Endothelial cell of umbilical vein (primary cell): Measurements from ENCODE around the gene PLD1. TPM values are rescaled to one million over a fixed set of nuclear protein-coding genes. Genes with fewer than 3 reads are reported as not detected.

Experiments used
- BruUV-seq: library from RNA; stranded (reverse); fragments of 400-500 nt; replicated peaks from 2 replicates; lab custom pipeline; 2021; lab: Mats Ljungman, UMichigan
- CTCF ChIA-PET: fragments of 300-600, 350-600 bp; sonication (Branson Sonifier 250); formaldehyde crosslinking; loops from one replicate; lab custom pipeline; 2021; ENCODE audit warnings: antibody characterized with exemption, inconsistent platforms; lab: Charles Lee
- POLR2A ChIA-PET: fragments of 300-600, 350-600 bp; sonication (Branson Sonifier 250); formaldehyde crosslinking; loops from one replicate; lab custom pipeline; 2021; ENCODE audit warnings: antibody characterized with exemption, inconsistent platforms; lab: Charles Lee
- DNase-seq: peaks from one replicate; pipeline ENCODE4 v3.0.0-alpha.2; 2011; ENCODE audit warnings: low read depth, low spot score
- FAIRE-seq: peaks from 2 replicates; lab custom pipeline; 2011; peaks lifted over from hg19 to GRCh38; lab: Jason Lieb, UNC
- H2AFZ ChIP-seq: 2 replicates; pipeline ENCODE4 v1.6.0; 2012; ENCODE audit warnings: low read depth, low read length, control low read depth, inconsistent platforms
- H3K27ac ChIP-seq: 2 replicates; pipeline ENCODE4 v1.5.1; 2011; ENCODE audit warnings: low read depth, mild to moderate bottlenecking, control low read depth, low read length, moderate library complexity; ENCODE audit not compliant: insufficient read depth
- H3K27me3 ChIP-seq, 2 experiments: 2 replicates each; pipeline versions ENCODE4 v1.6.0 to v1.6.1; 2011; ENCODE audit warnings: low read length in 2 of 2, mixed read lengths in 1 of 2; ENCODE audit not compliant: control insufficient read depth in 2 of 2, insufficient read depth in 2 of 2
- H3K36me3 ChIP-seq, 2 experiments: 2 replicates in 1 of 2; 3 replicates in 1 of 2; pipeline ENCODE4 v1.5.1; 2011; ENCODE audit warnings: low read length in 2 of 2, mild to moderate bottlenecking in 1 of 2, moderate library complexity in 1 of 2; ENCODE audit not compliant: control insufficient read depth in 2 of 2, insufficient read depth in 2 of 2; ENCODE audit errors: extremely low read depth in 1 of 2
- H3K4me1 ChIP-seq: 3 replicates; pipeline ENCODE4 v1.5.1; 2011; ENCODE audit warnings: mild to moderate bottlenecking, low read length; ENCODE audit not compliant: control insufficient read depth, insufficient read depth; ENCODE audit errors: extremely low read depth
- H3K4me2 ChIP-seq: 2 replicates; pipeline ENCODE4 v1.6.1; 2011; ENCODE audit warnings: low read length, control low read depth, mixed read lengths; ENCODE audit not compliant: insufficient read depth
- H3K4me3 ChIP-seq, 3 experiments: fragments of 200-600 bp in 1 of 3; sonication (generic), shearing (Covaris generic) in 1 of 3; replicated peaks in 1 of 3; 2 replicates each; pipeline ENCODE4 v1.5.1; 2011 to 2016; ENCODE audit warnings: control low read depth in 3 of 3, low read length in 3 of 3, mild to moderate bottlenecking in 2 of 3, inconsistent platforms in 1 of 3, low read depth in 1 of 3, moderate library complexity in 1 of 3; ENCODE audit not compliant: insufficient read depth in 1 of 3
- H3K79me2 ChIP-seq: 2 replicates; pipeline ENCODE4 v1.6.0; 2012; ENCODE audit warnings: low read length, inconsistent platforms; ENCODE audit not compliant: control insufficient read depth, insufficient read depth
- H3K9ac ChIP-seq: replicated peaks from 2 replicates; pipeline ENCODE3; 2011; ENCODE audit warnings: low read length, control low read depth; ENCODE audit not compliant: insufficient read depth; ENCODE audit errors: extremely low read depth
- H3K9me1 ChIP-seq: replicated peaks from 3 replicates; pipeline ENCODE4 v1.6.0; 2011; ENCODE audit warnings: mild to moderate bottlenecking, low read length; ENCODE audit not compliant: control insufficient read depth, insufficient read depth; ENCODE audit errors: extremely low read depth
- H3K9me3 ChIP-seq: replicated peaks from 2 replicates; pipeline ENCODE4 v1.5.1; 2012; ENCODE audit warnings: low read length, inconsistent platforms; ENCODE audit not compliant: control insufficient read depth, insufficient read depth
- H4K20me1 ChIP-seq: replicated peaks from 2 replicates; pipeline ENCODE3; 2011; ENCODE audit warnings: mild to moderate bottlenecking, low read length; ENCODE audit not compliant: control insufficient read depth, insufficient read depth; ENCODE audit errors: extremely low read depth
- EZH2 ChIP-seq: IDR thresholded peaks from 2 replicates; pipeline ENCODE4 v1.6.1; 2012; ENCODE audit warnings: borderline replicate concordance, low read depth, mild to moderate bottlenecking, moderate library complexity, low read length, inconsistent platforms; ENCODE audit not compliant: severe bottlenecking
- GATA2 ChIP-seq: IDR thresholded peaks from 2 replicates; pipeline ENCODE4 v1.7.0; 2011; ENCODE audit warnings: low read depth, mild to moderate bottlenecking, moderate library complexity, mixed read lengths, low read length; ENCODE audit not compliant: insufficient read length, insufficient read depth
- JUN ChIP-seq: IDR thresholded peaks from 2 replicates; pipeline ENCODE4 v1.6.1; 2011; ENCODE audit warnings: borderline replicate concordance, low read depth; ENCODE audit not compliant: insufficient read length, insufficient read depth
- POLR2AphosphoS5 ChIP-seq: IDR thresholded peaks from 2 replicates; pipeline ENCODE4 v1.6.1; 2012; ENCODE audit warnings: low read depth, mild to moderate bottlenecking, control low read depth, low read length, moderate library complexity; ENCODE audit not compliant: insufficient read depth
- dilution Hi-C: fragments of 300-500 bp; cut with MboI; formaldehyde crosslinking; loops from one replicate; pipeline ENCODE4 v1.15.0; 2019; ENCODE audit warnings: low sequenced_read_pairs; ENCODE audit not compliant: extremely low pct_ligation_motif_present
- intact Hi-C: fragments of 100-400 bp; cut with micrococcal nuclease; formaldehyde crosslinking; loops from one replicate; pipeline ENCODE4 v1.10.0; 2022
- polyA plus RNA-seq, 4 experiments: library from polyadenylated mRNA; depleted of rRNA in 3 of 4; stranded (reverse) in 3 of 4; unstranded in 1 of 4; fragments of >200 nt; gene quantifications; 2 replicates each; pipeline versions ENCODE4 v1.2.1 to v1.2.3, GENCODE V29; 2011 to 2012; ENCODE audit warnings: missing spikeins in 1 of 4
- total RNA-seq: library from RNA; stranded (reverse); gene quantifications from 2 replicates; pipeline ENCODE4 v1.2.3, GENCODE V29; 2021
- TF ChIP-seq, protein P1 (sequence below): IDR thresholded peaks from 2 replicates; pipeline ENCODE4 v1.6.1; 2011; ENCODE audit not compliant: insufficient read depth, insufficient read length
- TF ChIP-seq, protein P2 (sequence below), 2 donors: IDR thresholded peaks; 1 replicate in 1 of 2; 2 replicates in 1 of 2; pipeline ENCODE4 v1.5.1; 2011; ENCODE audit warnings: low read length in 2 of 2, mild to moderate bottlenecking in 2 of 2, moderate library complexity in 2 of 2, control low read depth in 1 of 2, inconsistent platforms in 1 of 2, low read depth in 1 of 2; ENCODE audit not compliant: insufficient read depth in 1 of 2; ENCODE audit errors: extremely low read depth in 1 of 2

Gene PLD1
- total and polyA plus RNA-seq, 2 donors (not counting 3 experiments of a cell fraction or from before 2014, with no cell fraction given): 42.0 to 108 TPM

DNA sequence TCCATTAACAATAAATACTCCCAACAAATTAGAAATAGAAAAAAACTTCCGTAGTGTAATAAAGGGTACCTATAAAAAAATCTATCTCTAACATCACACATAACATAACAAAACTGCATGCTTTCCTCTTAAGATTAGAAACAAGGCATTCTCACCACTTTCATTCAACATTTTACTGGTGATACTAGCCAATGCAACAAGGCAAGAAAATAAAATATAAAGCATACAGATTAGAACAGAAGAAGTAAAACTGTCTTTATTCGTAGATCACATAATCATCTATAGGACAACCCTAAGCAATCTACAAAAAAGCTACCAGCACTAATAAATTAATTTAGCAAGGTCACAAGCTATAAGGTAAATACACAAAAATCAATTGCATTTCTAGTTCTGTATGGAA, 107.1 kb downstream of the PLD1 start:
- Histone ChIP-seq H3K27me3 (no peaks in the 10 kb centered on the region), H3K4me2 (no peak overlapping the region), H3K4me1 (no peaks in the 10 kb centered on the region), H3K9ac (no peak overlapping the region), H3K36me3 (peaks cover 3 to 10% of the 10 kb centered on the region in 2 experiments), H3K4me3 (no peak overlapping the region), H3K9me3 (no peaks in the 10 kb centered on the region), H3K27ac (no peak overlapping the region), H2AFZ (no peak overlapping the region), H3K9me1 (no peaks in the 10 kb centered on the region), H3K79me2 (no peaks in the 10 kb centered on the region), H4K20me1 (no peaks in the 10 kb centered on the region)
- TF ChIP-seq GATA2 (no peak), JUN (no peak)
- TF ChIP-seq, protein P1, sequence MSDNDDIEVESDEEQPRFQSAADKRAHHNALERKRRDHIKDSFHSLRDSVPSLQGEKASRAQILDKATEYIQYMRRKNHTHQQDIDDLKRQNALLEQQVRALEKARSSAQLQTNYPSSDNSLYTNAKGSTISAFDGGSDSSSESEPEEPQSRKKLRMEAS: no peak
- dilution Hi-C loops (no loop called here), intact Hi-C loops (loop anchor here (5.0 kb wide), 1 partner anchor 339 kb away; no protein-coding TSS in a partner anchor)
- FAIRE-seq: no peak
- DNase-seq: no peak
- BruUV-seq: no TSS peak
- CTCF ChIA-PET: interaction anchor here (0.7 to 5.8 kb wide), 4 partner anchors 34 to 131 kb away, joined by 5 to 60 read pairs (median 12); no protein-coding TSS in a partner anchor
- POLR2A ChIA-PET: no interaction called here

DNA sequence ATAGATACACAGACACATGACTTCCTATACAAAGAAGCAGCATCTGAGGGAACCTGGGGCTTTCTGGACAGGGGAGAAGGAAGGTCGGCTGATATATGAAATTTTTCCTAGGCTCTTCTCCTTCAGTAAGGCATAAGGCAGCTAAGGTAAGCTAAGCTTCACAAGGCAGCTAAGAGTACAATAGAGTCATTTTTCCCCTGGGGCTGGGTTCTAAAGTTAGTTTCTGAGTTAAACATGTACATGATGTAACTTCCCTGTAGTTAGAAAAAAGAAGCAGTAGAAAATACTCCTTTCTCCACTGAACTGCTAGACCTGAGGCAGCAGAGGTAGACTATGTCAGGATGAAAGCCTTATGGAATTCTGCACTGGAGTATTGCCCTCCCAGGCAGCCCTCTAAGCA, 109.6 kb downstream of the PLD1 start:
- no peaks in the 10 kb centered on the region for H3K27me3 ChIP-seq
- FAIRE-seq (no peak), DNase-seq (no peak)
- H3K9me3 ChIP-seq: no peaks in the 10 kb centered on the region
- no peaks in the 10 kb centered on the region for H3K9me1 ChIP-seq
- no peaks in the 10 kb centered on the region for H3K4me1 ChIP-seq
- H3K27ac ChIP-seq: no peak overlapping the region
- H3K4me2 ChIP-seq: no peak overlapping the region
- no peak overlapping the region for H2AFZ ChIP-seq
- H3K79me2 ChIP-seq: no peaks in the 10 kb centered on the region
- ChIA-PET POLR2A (no interaction called here), CTCF (interaction anchor here (0.8 to 5.8 kb wide), 2 partner anchors 12 to 71 kb away, joined by 3 to 60 read pairs; no protein-coding TSS in a partner anchor)
- no peak overlapping the region for H3K4me3 ChIP-seq
- dilution Hi-C loops (no loop called here), intact Hi-C loops (loop anchor here (5.0 kb wide), 1 partner anchor 342 kb away; no protein-coding TSS in a partner anchor)
- H3K36me3 ChIP-seq: peaks cover 5 to 7% of the 10 kb centered on the region in 2 experiments
- no TSS peak for BruUV-seq
- H3K9ac ChIP-seq: no peak overlapping the region
- TF ChIP-seq, protein P2, sequence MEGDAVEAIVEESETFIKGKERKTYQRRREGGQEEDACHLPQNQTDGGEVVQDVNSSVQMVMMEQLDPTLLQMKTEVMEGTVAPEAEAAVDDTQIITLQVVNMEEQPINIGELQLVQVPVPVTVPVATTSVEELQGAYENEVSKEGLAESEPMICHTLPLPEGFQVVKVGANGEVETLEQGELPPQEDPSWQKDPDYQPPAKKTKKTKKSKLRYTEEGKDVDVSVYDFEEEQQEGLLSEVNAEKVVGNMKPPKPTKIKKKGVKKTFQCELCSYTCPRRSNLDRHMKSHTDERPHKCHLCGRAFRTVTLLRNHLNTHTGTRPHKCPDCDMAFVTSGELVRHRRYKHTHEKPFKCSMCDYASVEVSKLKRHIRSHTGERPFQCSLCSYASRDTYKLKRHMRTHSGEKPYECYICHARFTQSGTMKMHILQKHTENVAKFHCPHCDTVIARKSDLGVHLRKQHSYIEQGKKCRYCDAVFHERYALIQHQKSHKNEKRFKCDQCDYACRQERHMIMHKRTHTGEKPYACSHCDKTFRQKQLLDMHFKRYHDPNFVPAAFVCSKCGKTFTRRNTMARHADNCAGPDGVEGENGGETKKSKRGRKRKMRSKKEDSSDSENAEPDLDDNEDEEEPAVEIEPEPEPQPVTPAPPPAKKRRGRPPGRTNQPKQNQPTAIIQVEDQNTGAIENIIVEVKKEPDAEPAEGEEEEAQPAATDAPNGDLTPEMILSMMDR (IDR thresholded peaks at IDR 0.05; ENCODE audit: extremely low read depth in 1 of 2, insufficient read depth in 1 of 2, low read depth in 1 of 2, low read length in 2 of 2): no peak
- TF ChIP-seq EZH2 (no peak), GATA2 (no peak), POLR2AphosphoS5 (no peak)
- TF ChIP-seq, protein P1: no peak
- H4K20me1 ChIP-seq: no peaks in the 10 kb centered on the region
